ENCODE results near the gene YKT6.

The YKT6 gene

DNA sequence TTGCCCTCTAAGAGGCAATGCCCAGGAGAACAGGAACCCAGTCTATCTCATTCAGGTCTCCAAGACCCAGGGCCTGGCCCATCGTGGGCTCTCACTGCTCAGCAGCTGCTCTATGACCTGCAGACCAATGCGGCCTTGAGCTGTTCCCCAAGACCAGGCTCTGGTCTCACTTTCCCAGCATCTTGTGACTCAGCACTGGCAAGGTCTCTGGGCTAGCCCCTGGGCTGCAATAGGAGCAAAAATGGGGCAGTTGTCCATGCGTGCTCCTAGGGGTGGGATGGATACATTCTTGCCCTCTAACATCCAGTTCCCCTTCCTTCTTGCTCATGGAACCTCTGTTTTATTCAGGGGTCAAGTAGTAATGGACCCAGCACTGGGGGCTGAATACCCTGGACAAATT, 25.0 kb upstream of the YKT6 start:
- H3K27ac ChIP-seq = no peak overlapping the region
- TF ChIP-seq, protein P1, sequence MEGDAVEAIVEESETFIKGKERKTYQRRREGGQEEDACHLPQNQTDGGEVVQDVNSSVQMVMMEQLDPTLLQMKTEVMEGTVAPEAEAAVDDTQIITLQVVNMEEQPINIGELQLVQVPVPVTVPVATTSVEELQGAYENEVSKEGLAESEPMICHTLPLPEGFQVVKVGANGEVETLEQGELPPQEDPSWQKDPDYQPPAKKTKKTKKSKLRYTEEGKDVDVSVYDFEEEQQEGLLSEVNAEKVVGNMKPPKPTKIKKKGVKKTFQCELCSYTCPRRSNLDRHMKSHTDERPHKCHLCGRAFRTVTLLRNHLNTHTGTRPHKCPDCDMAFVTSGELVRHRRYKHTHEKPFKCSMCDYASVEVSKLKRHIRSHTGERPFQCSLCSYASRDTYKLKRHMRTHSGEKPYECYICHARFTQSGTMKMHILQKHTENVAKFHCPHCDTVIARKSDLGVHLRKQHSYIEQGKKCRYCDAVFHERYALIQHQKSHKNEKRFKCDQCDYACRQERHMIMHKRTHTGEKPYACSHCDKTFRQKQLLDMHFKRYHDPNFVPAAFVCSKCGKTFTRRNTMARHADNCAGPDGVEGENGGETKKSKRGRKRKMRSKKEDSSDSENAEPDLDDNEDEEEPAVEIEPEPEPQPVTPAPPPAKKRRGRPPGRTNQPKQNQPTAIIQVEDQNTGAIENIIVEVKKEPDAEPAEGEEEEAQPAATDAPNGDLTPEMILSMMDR (conservative IDR thresholded peaks at IDR 0.05) = no peak
- TF ChIP-seq ZFX (IDR thresholded peaks at IDR 0.05) = no peak

DNA sequence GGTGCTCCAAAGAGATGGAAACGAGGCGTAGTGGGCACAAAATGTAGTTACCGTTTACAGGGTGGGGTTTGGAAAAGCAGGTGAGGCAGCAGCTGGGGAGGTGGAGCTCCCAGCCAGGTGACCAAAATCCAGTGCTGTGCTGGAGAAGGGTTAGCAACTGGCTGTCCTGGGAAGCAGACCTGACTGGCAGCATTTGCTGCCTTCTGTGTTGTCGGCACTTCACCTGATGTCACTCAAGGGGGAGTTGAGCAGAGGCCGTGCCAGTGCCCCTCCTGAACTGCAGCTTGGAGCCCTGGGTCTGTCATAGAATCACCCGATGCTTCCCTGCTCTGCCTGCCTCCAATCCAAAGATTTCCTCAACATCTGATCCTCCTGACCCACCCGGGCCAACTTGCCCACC, 24.3 kb upstream of the YKT6 start:
- H3K27ac ChIP-seq = no peak overlapping the region
- TF ChIP-seq, protein P1 (conservative IDR thresholded peaks at IDR 0.05) = no peak
- no peak for TF ChIP-seq ZFX (IDR thresholded peaks at IDR 0.05)

DNA sequence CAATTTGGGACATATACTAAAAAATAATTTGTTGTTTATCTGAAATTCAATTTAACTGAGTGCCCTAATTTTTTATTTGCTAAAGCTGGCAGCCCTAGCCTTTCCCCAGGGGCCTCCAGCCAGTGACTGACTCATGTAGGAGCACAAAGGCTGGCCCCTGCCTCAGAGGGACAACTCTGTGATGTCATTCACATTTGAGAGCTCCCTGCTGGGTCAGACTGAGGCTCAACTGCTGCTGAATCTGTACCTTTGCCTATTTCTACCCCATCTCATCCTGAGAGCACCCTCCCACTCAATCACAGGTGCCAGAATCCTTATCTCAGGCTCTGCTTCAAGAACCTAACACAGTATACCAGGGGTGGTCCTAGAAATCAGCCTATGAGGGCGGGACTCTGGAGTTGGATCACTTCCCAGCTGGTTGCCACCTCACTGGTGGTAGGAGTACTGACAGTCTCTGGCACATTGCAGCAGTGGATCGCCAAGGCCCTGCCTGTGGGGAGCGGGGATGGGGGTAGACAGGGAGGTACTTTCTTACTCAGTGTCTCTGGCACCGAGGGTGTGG, 23.1 kb upstream of the YKT6 start:
- TF ChIP-seq ZFX (IDR thresholded peaks at IDR 0.05) = no peak
- TF ChIP-seq, protein P1 (conservative IDR thresholded peaks at IDR 0.05) = no peak
- H3K27ac ChIP-seq = no peak overlapping the region

DNA sequence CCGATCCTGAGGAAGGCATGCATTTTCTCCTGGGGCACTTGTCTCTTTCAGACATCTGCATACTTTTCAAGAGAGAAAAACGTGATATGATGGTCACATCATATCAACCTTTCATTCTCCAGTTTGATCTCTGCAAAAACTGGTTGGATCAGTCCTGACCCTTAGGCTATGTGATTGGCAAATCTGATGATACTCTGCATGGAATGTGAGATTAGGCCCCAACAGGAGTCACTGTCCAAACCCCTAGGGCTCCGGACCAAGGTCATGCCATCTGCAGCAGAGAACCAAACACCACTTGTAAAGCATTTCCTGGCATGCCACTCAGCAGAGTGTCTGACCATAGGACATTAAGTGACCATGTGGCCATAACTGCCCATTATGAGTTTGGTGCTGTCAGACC, 20.1 kb upstream of the YKT6 start:
- no peak overlapping the region for H3K27ac ChIP-seq
- TF ChIP-seq, protein P1 (conservative IDR thresholded peaks at IDR 0.05) = no peak
- TF ChIP-seq ZFX (IDR thresholded peaks at IDR 0.05) = no peak

DNA sequence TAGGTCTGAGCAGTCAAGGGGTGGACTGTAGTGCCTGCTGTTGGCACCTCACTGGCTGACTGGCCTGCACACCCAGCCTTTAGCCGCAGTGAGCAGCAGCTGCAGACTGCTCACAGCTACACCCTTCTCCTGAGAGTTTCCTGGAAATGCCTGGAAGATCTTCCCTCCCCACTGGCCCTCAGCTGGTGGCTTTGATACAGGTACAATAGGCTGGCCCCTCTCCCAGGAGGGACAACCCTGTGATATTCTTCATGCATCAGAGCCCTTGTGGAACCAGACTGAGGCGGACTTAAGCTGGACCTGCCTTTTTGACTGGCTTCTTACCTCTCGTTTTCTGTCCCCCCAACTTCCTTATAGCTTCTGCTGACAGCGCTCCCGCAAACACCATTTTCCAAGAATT, 18.0 kb upstream of the YKT6 start:
- H3K27ac ChIP-seq = no peak overlapping the region
- TF ChIP-seq ZFX (IDR thresholded peaks at IDR 0.05) = no peak
- TF ChIP-seq, protein P1 (conservative IDR thresholded peaks at IDR 0.05) = no peak

DNA sequence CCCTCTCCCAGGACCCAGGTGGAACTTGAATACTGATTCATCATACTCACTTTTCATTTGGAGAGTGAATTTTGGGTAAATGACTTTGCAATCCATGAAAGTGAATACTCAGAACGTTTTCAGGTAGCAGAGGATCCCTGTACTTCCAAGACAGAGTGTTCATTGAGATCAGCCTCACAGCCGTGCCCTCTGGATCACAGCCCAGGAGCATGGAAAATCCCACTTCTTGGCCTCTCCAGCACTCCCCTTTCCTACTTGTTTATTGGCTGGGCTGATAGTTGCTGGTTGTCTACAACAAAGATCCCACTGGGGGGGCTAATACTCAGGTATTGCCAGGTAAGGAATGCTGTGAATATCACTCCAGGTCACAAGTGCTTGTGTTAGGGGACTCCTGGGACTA, 17.4 kb upstream of the YKT6 start:
- TF ChIP-seq ZFX (IDR thresholded peaks at IDR 0.05) = no peak
- TF ChIP-seq, protein P1 (conservative IDR thresholded peaks at IDR 0.05) = no peak
- H3K27ac ChIP-seq = no peak overlapping the region

DNA sequence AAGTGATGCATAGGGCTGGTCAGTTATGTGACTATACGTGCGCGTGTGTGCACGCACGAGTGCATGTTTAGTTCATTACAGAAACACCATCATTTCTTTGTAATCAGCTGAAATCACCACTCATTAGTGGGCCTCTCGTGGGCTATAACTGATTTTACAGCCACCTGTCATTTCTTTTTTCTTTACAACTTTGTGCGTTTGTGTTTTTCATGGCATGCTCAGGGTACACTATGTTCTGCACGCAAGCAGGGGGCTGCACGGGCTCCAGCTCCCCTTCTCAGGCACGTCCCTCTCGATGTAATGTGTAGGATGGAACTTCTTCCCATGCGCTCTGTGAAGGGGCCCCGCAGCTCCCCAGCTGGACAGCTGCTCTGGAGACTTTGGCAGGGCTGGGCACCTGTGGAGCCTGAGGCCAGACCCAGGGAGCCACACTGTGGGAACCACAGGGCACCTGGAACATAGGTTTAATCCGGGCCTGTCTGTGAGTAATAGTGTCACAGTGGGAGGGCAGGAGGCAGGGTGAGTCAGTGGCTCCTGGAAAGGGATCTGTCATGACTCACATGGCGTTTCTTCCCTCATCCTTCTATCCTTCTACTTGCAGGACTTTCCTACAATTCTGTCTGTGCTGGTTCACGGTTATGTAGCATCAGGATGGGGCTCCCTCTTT, 16.4 kb upstream of the YKT6 start:
- no peak overlapping the region for H3K27ac ChIP-seq
- TF ChIP-seq ZFX (IDR thresholded peaks at IDR 0.05) = no peak
- TF ChIP-seq, protein P1 (conservative IDR thresholded peaks at IDR 0.05) = no peak
